ENCODE data around the gene HSD11B2. TPM values are rescaled to one million over a fixed set of nuclear protein-coding genes. Genes with fewer than 3 reads are reported as not detected.

The HSD11B2 gene
- total RNA-seq, 1 experiment from 2014 or later, result not detected

DNA sequence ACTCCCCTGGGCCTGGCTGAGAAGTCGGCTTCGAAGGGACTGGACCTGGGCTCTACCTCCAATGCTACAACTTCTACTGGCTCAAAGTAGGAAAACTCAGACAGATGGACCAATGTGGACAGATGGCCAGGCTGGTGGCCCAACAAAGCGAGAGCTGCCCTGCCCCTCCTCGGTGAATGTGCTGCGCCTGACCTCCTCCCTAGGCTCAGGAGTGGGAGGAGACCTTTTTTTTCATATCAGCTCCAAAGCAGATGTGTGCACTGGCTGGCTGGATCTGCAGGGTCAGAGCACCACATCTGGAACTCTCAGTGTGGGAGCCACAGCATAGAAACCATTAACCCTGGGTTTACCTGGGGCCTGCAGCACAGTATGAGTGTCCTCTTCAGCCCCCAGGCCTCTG is 29.2 kb downstream of the HSD11B2 start:
- H3K9ac ChIP-seq (ENCODE audit: low read length), result no peak overlapping the region
- H2AFZ ChIP-seq (ENCODE audit: low read length), result no peak overlapping the region
- DNase-seq, result no peak
- peaks cover 14% of the 10 kb centered on the region; the same call in 1 of the 2 replicates for H4K20me1 ChIP-seq (ENCODE audit: insufficient read depth, low read depth, low read length)
- H3K79me2 ChIP-seq (ENCODE audit: low read length), result peaks cover 50% of the 10 kb centered on the region
- H3K27ac ChIP-seq (ENCODE audit: low read length), result no peak overlapping the region
- H3K9me3 ChIP-seq (ENCODE audit: low read length), result no peaks in the 10 kb centered on the region
- no peaks in the 10 kb centered on the region for H3K27me3 ChIP-seq (ENCODE audit: low read length)
- no peak overlapping the region for H3K4me2 ChIP-seq (ENCODE audit: low read depth, low read length, poor library complexity, severe bottlenecking)
- H3K9me2 ChIP-seq (replicated peaks; ENCODE audit: insufficient read depth, low read length), result no peaks in the 10 kb centered on the region
- H3K36me3 ChIP-seq (ENCODE audit: insufficient read depth, low read length), result no peaks in the 10 kb centered on the region
- no peak overlapping the region for H3K4me3 ChIP-seq (ENCODE audit: low read length)
- peaks cover 13% of the 10 kb centered on the region for H3K4me1 ChIP-seq (ENCODE audit: low read length)

DNA sequence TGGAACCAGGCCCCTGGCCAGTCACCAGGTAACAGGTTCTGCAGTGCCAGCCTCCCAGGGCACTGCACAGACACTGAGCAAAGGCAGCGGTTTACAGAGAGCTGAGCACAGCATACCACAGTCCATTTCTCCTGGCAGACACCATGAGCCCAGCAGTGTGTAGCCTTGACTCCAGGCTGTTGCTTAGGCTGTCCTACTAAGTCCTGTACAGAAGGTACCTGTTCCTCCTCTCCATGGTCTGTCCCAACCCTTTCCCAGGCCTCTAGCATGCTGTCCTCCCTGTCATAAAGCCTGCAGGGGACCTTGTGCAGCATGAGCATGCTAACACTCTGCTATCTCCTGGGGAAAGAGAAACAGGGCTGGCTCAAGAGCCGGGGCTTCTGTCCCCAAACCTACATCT is 30.0 kb downstream of the HSD11B2 start:
- Histone ChIP-seq H3K36me3 (ENCODE audit: insufficient read depth, low read length) (no peaks in the 10 kb centered on the region), H3K79me2 (ENCODE audit: low read length) (peaks cover 55% of the 10 kb centered on the region), H3K4me1 (ENCODE audit: low read length) (peaks cover 21% of the 10 kb centered on the region), H3K4me3 (ENCODE audit: low read length) (no peak overlapping the region), H3K27me3 (ENCODE audit: low read length) (no peaks in the 10 kb centered on the region), H3K9ac (ENCODE audit: low read length) (no peak overlapping the region), H3K9me3 (ENCODE audit: low read length) (no peaks in the 10 kb centered on the region), H3K9me2 (replicated peaks; ENCODE audit: insufficient read depth, low read length) (no peaks in the 10 kb centered on the region), H4K20me1 (ENCODE audit: insufficient read depth, low read depth, low read length) (peaks cover 19% of the 10 kb centered on the region; the same call in 1 of the 2 replicates), H2AFZ (ENCODE audit: low read length) (no peak overlapping the region), H3K27ac (ENCODE audit: low read length) (no peak overlapping the region), H3K4me2 (ENCODE audit: low read depth, low read length, poor library complexity, severe bottlenecking) (no peak overlapping the region)
- no peak for DNase-seq

GRCh38 chr16:67461600-67462278 is 30.8 kb downstream of the HSD11B2 start:
- no peak overlapping the region for H3K4me3 ChIP-seq (ENCODE audit: low read length)
- no peaks in the 10 kb centered on the region for H3K36me3 ChIP-seq (ENCODE audit: insufficient read depth, low read length)
- H3K27ac ChIP-seq (ENCODE audit: low read length), result no peak overlapping the region
- H3K79me2 ChIP-seq (ENCODE audit: low read length), result peaks cover 55% of the 10 kb centered on the region
- no peak for DNase-seq
- H3K9me3 ChIP-seq (ENCODE audit: low read length), result no peaks in the 10 kb centered on the region
- peaks cover 14% of the 10 kb centered on the region for H3K4me1 ChIP-seq (ENCODE audit: low read length)
- H2AFZ ChIP-seq (ENCODE audit: low read length), result no peak overlapping the region
- peaks cover 22% of the 10 kb centered on the region; the same call in 1 of the 2 replicates for H4K20me1 ChIP-seq (ENCODE audit: insufficient read depth, low read depth, low read length)
- H3K27me3 ChIP-seq (ENCODE audit: low read length), result no peaks in the 10 kb centered on the region
- no peak overlapping the region for H3K4me2 ChIP-seq (ENCODE audit: low read depth, low read length, poor library complexity, severe bottlenecking)
- H3K9me2 ChIP-seq (replicated peaks; ENCODE audit: insufficient read depth, low read length), result no peaks in the 10 kb centered on the region
- no peak overlapping the region for H3K9ac ChIP-seq (ENCODE audit: low read length)

DNA sequence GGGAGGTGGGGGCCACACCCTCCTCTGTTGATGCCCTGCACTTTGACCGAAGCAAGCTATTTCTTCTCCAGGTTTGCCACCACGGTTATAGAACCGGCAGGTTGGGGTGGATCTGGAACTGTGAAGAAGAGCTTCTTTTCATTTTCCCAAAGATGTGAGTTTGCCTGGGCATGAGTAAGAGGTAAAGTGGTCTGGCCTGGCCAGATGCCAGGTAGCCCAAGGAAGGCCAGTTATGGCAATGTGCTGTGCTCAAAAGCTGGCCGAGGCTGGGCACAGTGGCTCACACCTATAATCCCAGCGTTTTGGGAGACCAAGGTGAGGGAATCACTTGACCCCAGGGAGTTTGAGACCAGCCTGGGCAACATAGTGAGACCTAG is 31.3 kb downstream of the HSD11B2 start:
- Histone ChIP-seq H3K9ac (ENCODE audit: low read length) (no peak overlapping the region), H2AFZ (ENCODE audit: low read length) (no peak overlapping the region), H3K4me1 (ENCODE audit: low read length) (peaks cover 10% of the 10 kb centered on the region), H3K4me2 (ENCODE audit: low read depth, low read length, poor library complexity, severe bottlenecking) (no peak overlapping the region), H3K9me2 (replicated peaks; ENCODE audit: insufficient read depth, low read length) (no peaks in the 10 kb centered on the region), H3K79me2 (ENCODE audit: low read length) (peaks cover 54% of the 10 kb centered on the region), H4K20me1 (ENCODE audit: insufficient read depth, low read depth, low read length) (peaks cover 24% of the 10 kb centered on the region; the same call in 1 of the 2 replicates), H3K27me3 (ENCODE audit: low read length) (no peaks in the 10 kb centered on the region), H3K36me3 (ENCODE audit: insufficient read depth, low read length) (no peaks in the 10 kb centered on the region), H3K4me3 (ENCODE audit: low read length) (no peak overlapping the region), H3K27ac (ENCODE audit: low read length) (no peak overlapping the region), H3K9me3 (ENCODE audit: low read length) (no peaks in the 10 kb centered on the region)
- DNase-seq, result no peak

DNA sequence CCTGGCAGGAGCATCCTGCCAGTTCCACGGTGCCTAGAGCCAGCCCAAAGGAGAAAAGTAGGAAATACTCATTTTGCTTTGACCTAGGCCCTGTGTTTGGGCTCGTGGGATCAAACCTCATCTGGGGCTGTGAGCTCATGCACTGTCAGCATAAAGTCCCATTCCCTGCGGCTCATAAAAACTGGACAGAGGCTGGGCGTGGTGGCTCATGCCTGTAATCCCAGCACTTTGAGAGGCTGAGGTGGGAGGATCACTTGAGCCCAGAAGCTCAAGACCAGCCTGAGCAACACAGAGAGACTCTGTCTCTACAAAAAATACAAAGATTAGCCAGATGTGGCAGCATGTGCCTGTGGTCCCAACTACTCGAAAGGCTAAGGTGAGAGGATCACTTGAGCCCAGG is 32.1 kb downstream of the HSD11B2 start:
- Histone ChIP-seq H4K20me1 (ENCODE audit: insufficient read depth, low read depth, low read length) (peaks cover 28% of the 10 kb centered on the region; the same call in 1 of the 2 replicates), H3K4me1 (ENCODE audit: low read length) (peaks cover 10% of the 10 kb centered on the region), H3K36me3 (ENCODE audit: insufficient read depth, low read length) (no peaks in the 10 kb centered on the region), H3K4me3 (ENCODE audit: low read length) (no peak overlapping the region), H2AFZ (ENCODE audit: low read length) (no peak overlapping the region), H3K9me3 (ENCODE audit: low read length) (no peaks in the 10 kb centered on the region), H3K4me2 (ENCODE audit: low read depth, low read length, poor library complexity, severe bottlenecking) (no peak overlapping the region), H3K79me2 (ENCODE audit: low read length) (peaks cover 62% of the 10 kb centered on the region), H3K9ac (ENCODE audit: low read length) (no peak overlapping the region), H3K27ac (ENCODE audit: low read length) (no peak overlapping the region), H3K9me2 (replicated peaks; ENCODE audit: insufficient read depth, low read length) (no peaks in the 10 kb centered on the region), H3K27me3 (ENCODE audit: low read length) (no peaks in the 10 kb centered on the region)
- no peak for DNase-seq

DNA sequence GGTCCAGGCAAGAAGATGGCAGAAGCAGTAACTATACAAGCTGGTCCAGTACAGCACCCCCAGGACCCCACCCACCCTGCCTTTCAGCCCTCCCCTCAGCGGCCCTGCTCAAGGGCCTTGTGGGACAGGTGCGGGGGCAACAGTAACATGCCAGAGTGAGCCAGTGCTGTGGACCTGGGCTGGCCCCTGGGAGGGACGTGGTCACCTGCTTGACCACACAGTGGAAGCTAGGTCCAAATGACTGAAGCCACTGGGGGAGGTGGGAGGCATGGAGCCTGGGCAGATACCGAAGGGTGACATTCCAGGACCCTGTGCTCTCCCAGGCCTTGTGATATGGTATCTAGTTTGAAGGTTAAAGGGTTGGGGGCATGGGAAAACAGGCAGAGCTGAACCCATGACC is 32.8 kb downstream of the HSD11B2 start:
- Histone ChIP-seq H3K79me2 (ENCODE audit: low read length) (peaks cover 68% of the 10 kb centered on the region), H3K9ac (ENCODE audit: low read length) (no peak overlapping the region), H3K4me1 (ENCODE audit: low read length) (peaks cover 10% of the 10 kb centered on the region), H4K20me1 (ENCODE audit: insufficient read depth, low read depth, low read length) (peaks cover 28% of the 10 kb centered on the region; the same call in 1 of the 2 replicates), H3K36me3 (ENCODE audit: insufficient read depth, low read length) (no peaks in the 10 kb centered on the region), H3K9me3 (ENCODE audit: low read length) (no peaks in the 10 kb centered on the region), H3K27ac (ENCODE audit: low read length) (no peak overlapping the region), H3K9me2 (replicated peaks; ENCODE audit: insufficient read depth, low read length) (no peaks in the 10 kb centered on the region), H3K4me2 (ENCODE audit: low read depth, low read length, poor library complexity, severe bottlenecking) (no peak overlapping the region), H3K27me3 (ENCODE audit: low read length) (no peaks in the 10 kb centered on the region), H3K4me3 (ENCODE audit: low read length) (no peak overlapping the region), H2AFZ (ENCODE audit: low read length) (no peak overlapping the region)
- DNase-seq, result no peak

- no peak overlapping the region for H3K4me3 ChIP-seq (ENCODE audit: low read length)
- peaks cover 74% of the 10 kb centered on the region for H3K79me2 ChIP-seq (ENCODE audit: low read length)
- H3K9me2 ChIP-seq (replicated peaks; ENCODE audit: insufficient read depth, low read length), result no peaks in the 10 kb centered on the region
- H3K9ac ChIP-seq (ENCODE audit: low read length), result no peak overlapping the region
- no peak overlapping the region for H2AFZ ChIP-seq (ENCODE audit: low read length)
- H4K20me1 ChIP-seq (ENCODE audit: insufficient read depth, low read depth, low read length), result peaks cover 28% of the 10 kb centered on the region; the same call in 1 of the 2 replicates
- no peaks in the 10 kb centered on the region for H3K36me3 ChIP-seq (ENCODE audit: insufficient read depth, low read length)
- no peak overlapping the region for H3K4me2 ChIP-seq (ENCODE audit: low read depth, low read length, poor library complexity, severe bottlenecking)
- H3K9me3 ChIP-seq (ENCODE audit: low read length), result no peaks in the 10 kb centered on the region
- H3K27ac ChIP-seq (ENCODE audit: low read length), result no peak overlapping the region
- H3K4me1 ChIP-seq (ENCODE audit: low read length), result peaks cover 10% of the 10 kb centered on the region
- H3K27me3 ChIP-seq (ENCODE audit: low read length), result no peaks in the 10 kb centered on the region
- DNase-seq, result no peak
Measured at GRCh38 chr16:67464565-67464964, 33.6 kb downstream of the HSD11B2 start.

DNA sequence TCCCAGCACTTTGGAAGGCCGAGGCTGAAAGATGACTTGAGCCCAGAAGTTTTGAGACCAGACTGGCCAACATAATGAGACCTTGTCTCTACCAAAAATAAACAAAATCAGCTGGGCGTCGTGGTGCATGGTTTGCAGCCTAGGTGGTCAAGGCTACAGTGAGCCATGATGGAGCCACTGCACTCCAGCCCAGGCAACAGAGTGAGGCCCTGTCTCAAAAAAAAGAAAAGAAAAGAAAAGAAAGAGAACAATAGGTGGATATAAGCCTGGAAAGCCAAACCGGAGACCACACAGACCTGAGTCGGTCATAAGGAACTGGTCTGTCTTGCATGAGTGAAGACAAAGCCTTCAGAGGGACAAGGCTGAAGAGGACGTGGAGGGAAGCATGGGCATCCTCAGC is 35.7 kb downstream of the HSD11B2 start:
- Histone ChIP-seq H4K20me1 (ENCODE audit: insufficient read depth, low read depth, low read length) (peaks cover 22% of the 10 kb centered on the region; the same call in 1 of the 2 replicates), H3K9ac (ENCODE audit: low read length) (no peak overlapping the region)

More for the DNA sequence above, 35.7 kb downstream of the HSD11B2 start:
- no peak for DNase-seq
- Histone ChIP-seq H3K9me3 (ENCODE audit: low read length) (no peaks in the 10 kb centered on the region), H3K27ac (ENCODE audit: low read length) (no peak overlapping the region), H3K79me2 (ENCODE audit: low read length) (peaks cover 85% of the 10 kb centered on the region), H3K36me3 (ENCODE audit: insufficient read depth, low read length) (no peaks in the 10 kb centered on the region), H3K27me3 (ENCODE audit: low read length) (no peaks in the 10 kb centered on the region), H3K9me2 (replicated peaks; ENCODE audit: insufficient read depth, low read length) (no peaks in the 10 kb centered on the region), H3K4me1 (ENCODE audit: low read length) (peaks cover 10% of the 10 kb centered on the region), H3K4me3 (ENCODE audit: low read length) (no peak overlapping the region), H3K4me2 (ENCODE audit: low read depth, low read length, poor library complexity, severe bottlenecking) (no peak overlapping the region), H2AFZ (ENCODE audit: low read length) (no peak overlapping the region)
